Transverse colon (tissue), 4 donors: ENCODE data around the gene FTCD.

ENCODE experiments used
- CTCF ChIP-seq, 5 experiments: fragments of 200-600 bp in 3 of 5; fragments of 450-650 bp in 2 of 5; sonication (generic) in 3 of 5; IDR thresholded peaks; 1 replicate in 2 of 5; 2 replicates in 3 of 5; pipeline ENCODE4 v1.5.1; 2016 to 2017; ENCODE audit warnings: antibody characterized with exemption in 5 of 5, inconsistent platforms in 3 of 5, mild to moderate bottlenecking in 2 of 5, moderate library complexity in 1 of 5
- POLR2A ChIP-seq: fragments of 450-650 bp; IDR thresholded peaks from one replicate; pipeline ENCODE4 v1.6.1; 2016; ENCODE audit warnings: antibody characterized with exemption, mild to moderate bottlenecking, moderate library complexity
- POLR2AphosphoS5 ChIP-seq, 3 donors: sonication (generic); formaldehyde crosslinking; IDR thresholded peaks; one replicate each; pipeline ENCODE4 v1.6.1; 2016; ENCODE audit warnings: antibody characterized with exemption in 3 of 3

- TF ChIP-seq CTCF (IDR thresholded peaks at IDR 0.05) = no peak
- TF ChIP-seq POLR2AphosphoS5 (IDR thresholded peaks at IDR 0.05) = no peak
- TF ChIP-seq POLR2A = no peak
These were observed 28.7 kb upstream of the FTCD start, which contains the start of gene SPATC1L for GRCh38 chr21:46183910-46184624.
